ENCODE measurements around the gene SZT2. TPM values are rescaled to one million over a fixed set of nuclear protein-coding genes. Genes with fewer than 3 reads are reported as not detected.

The SZT2 gene
- total RNA-seq, 1 experiment from 2014 or later: 28.4 TPM

- no peak for TF ChIP-seq ZNF532 (CRISPR knock-in tag; IDR thresholded peaks at IDR 0.05; ENCODE audit: borderline replicate concordance)
These were observed 16.2 kb downstream of the SZT2 start (continued) for GRCh38 chr1:43405876-43406234.

- TF ChIP-seq ATF6 (CRISPR knock-in tag; IDR thresholded peaks at IDR 0.05) (no peak), ZNF532 (CRISPR knock-in tag; IDR thresholded peaks at IDR 0.05; ENCODE audit: borderline replicate concordance) (no peak), ARID4B (CRISPR knock-in tag; IDR thresholded peaks at IDR 0.05; ENCODE audit: borderline replicate concordance) (no peak), STAT6 (CRISPR knock-in tag; conservative IDR thresholded peaks at IDR 0.05; ENCODE audit: low read depth) (no peak), ZNF416 (CRISPR knock-in tag; IDR thresholded peaks at IDR 0.05) (no peak), ELF4 (CRISPR knock-in tag; IDR thresholded peaks at IDR 0.05; ENCODE audit: low read depth) (no peak), ZNF219 (CRISPR knock-in tag; IDR thresholded peaks at IDR 0.05; ENCODE audit: borderline replicate concordance) (no peak)
- POLR2A ChIA-PET: no interaction called here
- no peaks in the 10 kb centered on the region for H3K4me1 Mint-ChIP-seq
- peaks cover 19% of the 10 kb centered on the region for H3K36me3 Mint-ChIP-seq
- no peaks in the 10 kb centered on the region for H3K27me3 Mint-ChIP-seq (ENCODE audit: low read depth)
- ATAC-seq (no peak), DNase-seq (ENCODE audit: low spot score) (no peak)
- peaks cover 6% of the 10 kb centered on the region for H3K9me3 Mint-ChIP-seq
- CTCF ChIA-PET: no interaction called here
- H3K4me3 Mint-ChIP-seq: no peak overlapping the region
- H3K27ac Mint-ChIP-seq: no peak overlapping the region
These were observed 20.9 kb downstream of the SZT2 start for GRCh38 chr1:43410571-43410970.

Data from WTC11 (cell line).